GM04504 (cell line): Measurements from ENCODE around the gene FRG2B.
"Not testable (repeated sequence)": the region's sequence is repeated elsewhere in the genome, so short reads cannot be mapped to it uniquely, and the experiment has no call there.

Source experiments
- DNase-seq: peaks from one replicate; pipeline ENCODE4 v3.0.0-alpha.2; 2012; ENCODE audit warnings: low read depth

FRG2B gene

DNA sequence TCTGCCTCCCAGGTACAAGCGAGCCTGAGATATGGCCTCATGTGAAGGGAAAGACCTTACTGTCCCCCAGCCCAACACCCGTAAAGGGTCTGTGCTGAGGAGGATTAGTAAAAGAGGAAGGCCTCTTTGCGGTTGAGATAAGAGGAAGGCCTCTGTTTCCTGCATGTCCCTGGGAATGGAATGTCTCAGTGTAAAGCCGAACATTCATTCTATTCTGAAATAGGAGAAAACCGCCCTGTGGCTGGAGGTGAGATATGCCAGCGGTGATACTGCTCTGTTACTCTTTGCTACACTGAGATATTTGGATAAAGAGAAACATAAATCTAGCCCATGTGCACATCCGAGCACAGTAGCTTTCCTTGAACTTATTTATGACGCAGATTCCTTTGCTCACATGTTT is 26.7 kb downstream of the FRG2B start:
- not testable (repeated sequence) for DNase-seq

GRCh38 chr10:133592716-133593115 is 33.9 kb downstream of the FRG2B start:
- no peak for DNase-seq

GRCh38 chr10:133590970-133591359 is 35.6 kb downstream of the FRG2B start:
- DNase-seq: no peak

DNA sequence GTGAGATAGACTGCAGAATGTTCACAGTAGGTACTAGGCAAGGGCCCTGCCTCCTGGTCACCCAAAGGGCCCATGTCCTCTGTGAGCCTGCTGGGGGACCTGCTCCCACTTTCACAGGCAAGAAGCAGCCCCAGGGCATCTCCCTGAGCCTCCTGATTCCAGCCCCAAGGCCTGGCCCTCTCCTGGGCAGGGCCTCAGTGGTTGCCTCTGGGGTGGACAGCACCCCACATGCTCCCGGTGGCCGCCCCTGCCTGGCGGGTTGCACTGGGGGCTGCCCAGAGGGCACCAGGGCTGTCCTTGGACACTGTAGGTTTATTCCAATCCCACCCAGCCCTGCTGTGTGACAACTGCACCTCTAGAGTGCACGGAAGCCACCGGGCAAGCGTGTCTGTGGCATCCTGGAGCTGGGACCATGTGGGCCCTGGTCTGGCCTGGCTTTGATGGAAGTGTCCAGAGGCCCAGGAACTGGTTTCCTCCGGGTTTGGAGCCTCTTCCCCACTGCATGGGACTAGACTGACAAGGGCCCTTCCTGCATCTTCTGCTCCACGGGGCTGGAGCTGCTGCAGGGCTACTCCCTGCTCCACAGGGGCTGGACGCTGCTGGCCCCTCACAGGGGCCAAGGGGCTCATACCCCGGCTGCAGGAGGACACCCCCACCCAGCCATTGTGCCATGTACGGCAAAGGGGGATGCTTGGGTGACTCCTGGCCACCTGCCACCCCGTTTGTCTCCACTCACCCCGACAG is 36.2 kb downstream of the FRG2B start:
- DNase-seq: no peak

DNA sequence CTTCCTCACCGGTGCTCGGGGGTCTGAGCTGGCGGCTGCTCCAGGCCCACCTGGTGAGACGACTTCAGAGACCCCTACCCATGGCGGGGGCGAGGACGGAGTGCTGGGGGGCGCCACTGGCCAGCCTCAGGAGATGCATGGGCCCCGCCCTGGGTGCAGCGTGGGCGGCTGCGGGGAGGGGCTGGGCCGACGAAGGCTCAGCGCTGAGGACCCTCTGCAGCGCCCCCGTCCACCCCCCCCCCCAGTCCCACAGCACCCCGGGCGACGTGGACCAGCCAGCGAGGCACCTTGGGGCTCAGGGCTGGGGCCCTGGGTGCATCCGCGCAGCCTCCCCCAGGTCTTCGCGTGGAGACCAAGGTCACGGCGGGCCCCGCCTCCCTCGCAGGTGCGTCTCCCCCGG is 49.6 kb downstream of the FRG2B start:
- DNase-seq: not testable (repeated sequence)
